PC-3 (cell line): ENCODE measurements around the gene ZNF638.

Experiments
- EZH2 ChIP-seq: fragments of 300-600 bp; sonication (generic); IDR thresholded peaks from one replicate; pipeline ENCODE4 v1.6.1; 2017; ENCODE audit warnings: antibody characterized with exemption, mild to moderate bottlenecking, low read length; ENCODE audit not compliant: unreplicated experiment
- TF ChIP-seq, protein P1 (sequence below): fragments of 300-600 bp; sonication (generic); conservative IDR thresholded peaks from 2 replicates; pipeline ENCODE4 v1.5.1; 2017; ENCODE audit warnings: antibody characterized with exemption, low read depth, mild to moderate bottlenecking, low read length

GRCh38 chr2:71389384-71390072 is 57.9 kb downstream of the ZNF638 start:
- TF ChIP-seq, protein P1, sequence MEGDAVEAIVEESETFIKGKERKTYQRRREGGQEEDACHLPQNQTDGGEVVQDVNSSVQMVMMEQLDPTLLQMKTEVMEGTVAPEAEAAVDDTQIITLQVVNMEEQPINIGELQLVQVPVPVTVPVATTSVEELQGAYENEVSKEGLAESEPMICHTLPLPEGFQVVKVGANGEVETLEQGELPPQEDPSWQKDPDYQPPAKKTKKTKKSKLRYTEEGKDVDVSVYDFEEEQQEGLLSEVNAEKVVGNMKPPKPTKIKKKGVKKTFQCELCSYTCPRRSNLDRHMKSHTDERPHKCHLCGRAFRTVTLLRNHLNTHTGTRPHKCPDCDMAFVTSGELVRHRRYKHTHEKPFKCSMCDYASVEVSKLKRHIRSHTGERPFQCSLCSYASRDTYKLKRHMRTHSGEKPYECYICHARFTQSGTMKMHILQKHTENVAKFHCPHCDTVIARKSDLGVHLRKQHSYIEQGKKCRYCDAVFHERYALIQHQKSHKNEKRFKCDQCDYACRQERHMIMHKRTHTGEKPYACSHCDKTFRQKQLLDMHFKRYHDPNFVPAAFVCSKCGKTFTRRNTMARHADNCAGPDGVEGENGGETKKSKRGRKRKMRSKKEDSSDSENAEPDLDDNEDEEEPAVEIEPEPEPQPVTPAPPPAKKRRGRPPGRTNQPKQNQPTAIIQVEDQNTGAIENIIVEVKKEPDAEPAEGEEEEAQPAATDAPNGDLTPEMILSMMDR, result no peak
- no peak for TF ChIP-seq EZH2
